Upper lobe of left lung (tissue), 4 donors: ENCODE measurements around the gene FOXN1.

Experiments used
- EP300 ChIP-seq, 4 donors: sonication (generic); formaldehyde crosslinking; IDR thresholded peaks; one replicate each; pipeline ENCODE4 v1.5.1; 2017; ENCODE audit warnings: antibody characterized with exemption in 4 of 4, control low read depth in 2 of 4
- POLR2A ChIP-seq, 4 donors: fragments of 450-650 bp; IDR thresholded peaks; one replicate each; pipeline ENCODE4 v1.5.1; 2016 to 2017; ENCODE audit warnings: antibody characterized with exemption in 4 of 4, mild to moderate bottlenecking in 2 of 4
- POLR2AphosphoS5 ChIP-seq, 2 donors: sonication (generic); formaldehyde crosslinking; IDR thresholded peaks; one replicate each; pipeline ENCODE4 v1.5.1; 2017; ENCODE audit warnings: antibody characterized with exemption in 2 of 2
- TF ChIP-seq, protein P1 (sequence below), 6 experiments: fragments of 450-650 bp in 4 of 6; fragments of 200-600 bp in 2 of 6; sonication (generic) in 2 of 6; IDR thresholded peaks; one replicate each; pipeline ENCODE4 v1.5.1; 2016 to 2019; ENCODE audit warnings: antibody characterized with exemption in 6 of 6

GRCh38 chr17:28495635-28496034 is 10.5 kb upstream of the FOXN1 start:
- TF ChIP-seq, protein P1, sequence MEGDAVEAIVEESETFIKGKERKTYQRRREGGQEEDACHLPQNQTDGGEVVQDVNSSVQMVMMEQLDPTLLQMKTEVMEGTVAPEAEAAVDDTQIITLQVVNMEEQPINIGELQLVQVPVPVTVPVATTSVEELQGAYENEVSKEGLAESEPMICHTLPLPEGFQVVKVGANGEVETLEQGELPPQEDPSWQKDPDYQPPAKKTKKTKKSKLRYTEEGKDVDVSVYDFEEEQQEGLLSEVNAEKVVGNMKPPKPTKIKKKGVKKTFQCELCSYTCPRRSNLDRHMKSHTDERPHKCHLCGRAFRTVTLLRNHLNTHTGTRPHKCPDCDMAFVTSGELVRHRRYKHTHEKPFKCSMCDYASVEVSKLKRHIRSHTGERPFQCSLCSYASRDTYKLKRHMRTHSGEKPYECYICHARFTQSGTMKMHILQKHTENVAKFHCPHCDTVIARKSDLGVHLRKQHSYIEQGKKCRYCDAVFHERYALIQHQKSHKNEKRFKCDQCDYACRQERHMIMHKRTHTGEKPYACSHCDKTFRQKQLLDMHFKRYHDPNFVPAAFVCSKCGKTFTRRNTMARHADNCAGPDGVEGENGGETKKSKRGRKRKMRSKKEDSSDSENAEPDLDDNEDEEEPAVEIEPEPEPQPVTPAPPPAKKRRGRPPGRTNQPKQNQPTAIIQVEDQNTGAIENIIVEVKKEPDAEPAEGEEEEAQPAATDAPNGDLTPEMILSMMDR (IDR thresholded peaks at IDR 0.05), result no peak
- TF ChIP-seq POLR2A (IDR thresholded peaks at IDR 0.05), result no peak
- no peak for TF ChIP-seq POLR2AphosphoS5 (IDR thresholded peaks at IDR 0.05)
- TF ChIP-seq EP300 (IDR thresholded peaks at IDR 0.05), result no peak
